Glomerular visceral epithelial cell (primary cell): Measurements from ENCODE around the gene MRPL37.
"Not testable (repeated sequence)": the region's sequence is repeated elsewhere in the genome, so short reads cannot be mapped to it uniquely, and the experiment has no call there.

Experiments
- DNase-seq: peaks from one replicate; pipeline ENCODE4 v3.0.0-alpha.2; 2016; ENCODE audit errors: extremely low spot score

MRPL37 gene

DNA sequence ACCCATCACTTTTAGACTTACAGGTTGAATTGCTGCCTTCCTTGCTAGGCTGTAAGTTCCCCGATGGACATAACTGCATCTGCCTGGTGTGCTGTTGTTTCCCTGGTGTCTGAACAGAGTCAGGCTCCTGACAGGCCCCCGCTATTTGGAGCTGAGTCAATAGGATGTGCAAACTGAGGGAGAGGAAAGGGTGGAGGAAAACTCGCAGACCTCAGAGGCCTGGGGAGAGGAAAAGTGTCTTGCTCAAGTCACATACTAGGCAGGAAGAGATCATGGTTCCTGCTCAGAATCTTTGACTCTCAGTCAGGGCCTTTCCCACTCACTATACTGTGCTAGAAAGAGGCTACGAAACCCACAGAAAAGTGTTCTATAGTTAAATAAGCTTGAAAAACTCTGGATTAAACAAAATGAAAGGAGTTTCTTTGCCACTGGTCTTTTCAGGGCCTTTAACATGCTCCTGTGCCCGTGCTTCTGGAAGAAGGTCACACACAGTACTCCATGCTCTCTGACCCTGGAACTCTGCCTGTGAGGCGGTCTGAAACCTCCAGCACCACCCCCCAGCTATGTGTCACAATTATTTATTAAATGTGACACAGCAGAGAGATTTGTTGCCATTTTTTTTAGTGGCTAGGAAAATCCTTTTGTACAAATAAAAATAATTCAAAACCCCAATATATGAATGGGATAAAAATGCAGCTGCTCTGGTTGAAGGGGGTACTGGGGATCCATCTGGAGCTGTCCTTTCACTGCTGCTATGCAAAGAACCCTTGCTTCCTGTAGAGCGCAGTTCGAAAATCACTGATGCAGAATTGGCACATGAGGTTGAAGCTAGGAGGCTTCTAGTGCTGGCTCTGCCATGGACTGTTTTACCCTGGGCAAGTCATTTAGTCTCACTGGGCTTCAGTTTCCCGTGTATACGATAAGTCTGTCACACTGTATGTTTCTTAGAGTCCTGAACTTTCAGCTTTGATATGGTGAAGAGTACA lies 27.1 kb upstream of the MRPL37 start:
- no peak for DNase-seq

DNA sequence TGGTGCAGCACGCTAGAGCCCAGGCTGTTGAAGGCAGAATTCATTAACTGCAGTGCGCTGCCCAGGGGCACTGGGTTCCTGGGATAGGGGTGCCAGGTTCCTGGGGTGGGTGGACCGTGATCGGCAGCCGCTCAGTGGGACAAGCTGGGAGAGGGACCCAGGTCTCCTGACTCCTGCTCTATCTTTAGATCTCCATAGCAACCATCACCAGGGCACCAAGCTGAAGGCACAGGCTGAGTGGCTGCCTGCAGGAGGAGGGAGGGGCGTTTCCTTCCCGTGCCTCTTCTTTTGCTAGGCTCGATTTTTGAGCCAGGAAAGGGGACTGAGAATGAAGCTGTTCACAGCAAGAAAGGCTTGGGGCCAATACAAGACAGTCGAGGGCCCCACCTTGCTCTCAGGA lies 26.3 kb upstream of the MRPL37 start:
- DNase-seq, result no peak

DNA sequence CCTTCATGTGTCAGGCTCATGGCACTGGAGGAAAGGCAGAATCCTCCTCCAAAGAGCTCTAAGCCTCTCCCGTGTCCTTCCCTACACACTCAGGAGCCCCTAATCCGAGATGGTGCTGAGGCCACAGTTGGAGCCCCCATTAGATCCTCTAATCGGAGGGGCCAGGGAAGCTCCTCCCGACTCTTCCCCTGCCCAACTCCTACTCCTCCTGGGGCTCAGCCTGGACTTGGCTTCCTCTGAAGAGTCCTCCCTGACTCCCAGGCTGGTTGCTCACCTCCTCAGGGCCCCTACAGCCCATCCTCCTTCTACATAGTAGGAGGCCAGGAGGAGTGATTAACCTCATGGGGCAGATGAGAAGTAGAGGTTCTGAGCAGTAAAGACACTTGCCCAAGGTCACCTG lies 25.9 kb upstream of the MRPL37 start:
- no peak for DNase-seq

DNA sequence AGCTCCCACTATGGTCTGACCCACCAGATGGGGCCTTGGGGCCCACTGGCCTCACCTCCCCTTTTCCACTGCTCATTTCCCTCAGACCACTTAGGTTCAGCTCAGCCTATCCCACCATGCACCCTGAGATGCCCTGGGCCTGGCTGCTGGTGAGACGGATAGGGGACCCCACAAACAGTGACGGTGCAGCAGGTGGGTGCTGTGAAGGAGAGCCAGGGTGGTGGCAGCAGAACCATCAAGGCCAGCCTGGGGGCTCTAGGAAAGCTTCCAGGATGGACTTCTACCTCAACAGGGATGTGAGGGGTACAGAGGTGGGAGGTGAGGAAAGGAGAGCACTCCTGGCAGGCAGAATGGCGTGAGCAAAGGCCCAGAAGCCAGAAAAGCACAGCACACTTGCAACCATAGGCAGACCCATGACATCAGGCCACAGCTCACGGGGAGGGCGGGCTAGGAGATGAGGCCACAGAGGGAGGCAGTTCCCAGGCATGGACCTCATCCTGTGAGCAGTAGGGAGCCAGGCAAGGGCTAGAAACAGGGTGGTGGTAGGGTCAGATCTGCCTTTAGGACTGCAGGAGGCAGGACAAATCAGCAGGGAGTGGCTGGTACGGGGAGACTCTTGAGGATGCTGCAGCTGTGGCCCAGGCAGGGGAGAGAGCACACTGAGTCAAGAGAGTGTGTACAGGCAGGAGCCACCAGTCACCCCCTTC lies 23.2 kb upstream of the MRPL37 start:
- no peak for DNase-seq

DNA sequence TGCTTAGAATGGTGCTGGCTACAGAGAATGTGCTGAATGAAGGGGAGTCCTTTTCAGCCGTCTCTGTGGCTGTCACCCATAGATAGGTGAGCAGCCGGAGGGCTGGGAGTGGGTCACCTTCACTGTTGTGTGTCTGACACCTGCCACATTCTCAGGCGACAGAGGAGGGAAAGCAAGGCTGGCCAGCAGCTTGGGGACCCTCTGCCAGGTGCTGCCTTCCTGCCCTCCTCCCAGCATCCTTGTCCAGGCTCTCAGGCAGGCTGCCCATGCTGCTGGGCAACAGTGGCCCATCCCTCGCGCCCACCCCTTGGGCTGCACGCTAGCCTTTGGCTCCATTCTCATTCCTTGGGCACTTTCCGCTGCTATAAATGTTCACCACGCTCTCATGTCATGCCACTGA lies 22.2 kb upstream of the MRPL37 start:
- no peak for DNase-seq

DNA sequence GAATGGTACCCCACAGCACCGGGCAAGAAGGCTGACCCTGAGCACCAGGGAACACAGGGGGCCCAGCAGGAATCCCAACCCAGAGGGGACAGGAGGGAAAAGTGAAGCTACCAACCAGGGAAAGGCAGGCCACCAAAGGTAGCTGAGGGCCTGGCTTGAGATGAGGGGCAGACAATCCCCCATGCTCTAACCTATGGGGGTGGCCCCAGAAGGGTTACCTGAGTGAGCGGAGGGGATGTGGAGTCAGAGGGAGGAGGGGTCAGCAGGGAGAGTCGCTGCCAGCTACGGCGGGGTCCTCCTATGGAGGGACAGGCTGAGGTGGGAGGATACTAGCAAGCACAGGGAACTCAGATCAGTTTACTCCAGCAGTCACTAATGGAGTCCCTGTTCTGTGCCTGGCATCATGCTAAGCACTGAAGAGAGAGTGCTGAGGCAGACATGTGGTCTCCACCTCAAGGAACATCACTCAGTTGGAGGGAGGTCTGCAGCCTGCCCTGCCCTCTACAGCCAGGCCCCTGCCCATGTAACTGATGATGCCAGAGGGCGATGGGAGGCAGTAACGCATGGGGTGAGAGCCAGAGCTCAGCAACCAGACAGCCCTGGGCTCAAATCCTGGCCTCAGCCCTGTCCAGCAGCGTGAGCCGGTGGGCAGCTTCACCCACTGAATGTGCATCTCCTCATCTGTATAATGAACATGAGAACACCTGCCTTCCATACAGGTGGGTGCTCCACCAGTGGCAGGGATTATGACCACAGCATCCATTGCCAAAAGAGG lies 21.5 kb upstream of the MRPL37 start:
- no peak for DNase-seq

DNA sequence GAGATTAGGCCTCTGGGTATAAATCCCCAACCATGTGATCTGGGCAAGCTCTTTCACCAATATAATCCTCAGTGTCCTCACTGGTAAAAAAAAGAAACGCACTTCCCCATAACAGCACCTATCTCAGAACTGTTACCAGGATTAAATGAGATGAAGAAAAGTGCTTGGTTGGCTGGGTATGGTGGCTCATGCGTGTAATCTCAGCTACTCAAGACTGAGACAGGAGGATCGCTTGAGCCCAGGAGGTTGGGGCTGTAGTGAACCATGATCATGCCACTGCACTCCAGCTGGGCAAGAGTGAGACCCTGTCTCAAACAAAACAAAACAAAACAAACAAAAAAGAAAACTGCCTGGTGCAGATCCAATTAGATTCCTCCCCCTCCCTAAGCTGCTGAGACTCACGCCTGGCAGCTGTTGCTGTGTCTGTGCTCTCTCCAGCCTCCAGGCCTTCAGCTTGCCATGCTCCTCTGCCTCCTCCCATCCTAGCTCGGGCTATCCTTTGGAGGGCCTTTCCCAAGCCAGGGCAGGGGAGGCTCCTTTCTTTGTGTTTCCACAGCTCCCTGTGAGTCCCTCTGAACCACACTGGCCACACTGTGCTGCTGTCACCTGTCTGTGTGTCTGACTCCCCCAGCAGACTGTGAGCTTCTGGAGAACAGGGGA lies 19.1 kb upstream of the MRPL37 start:
- DNase-seq, result no peak

DNA sequence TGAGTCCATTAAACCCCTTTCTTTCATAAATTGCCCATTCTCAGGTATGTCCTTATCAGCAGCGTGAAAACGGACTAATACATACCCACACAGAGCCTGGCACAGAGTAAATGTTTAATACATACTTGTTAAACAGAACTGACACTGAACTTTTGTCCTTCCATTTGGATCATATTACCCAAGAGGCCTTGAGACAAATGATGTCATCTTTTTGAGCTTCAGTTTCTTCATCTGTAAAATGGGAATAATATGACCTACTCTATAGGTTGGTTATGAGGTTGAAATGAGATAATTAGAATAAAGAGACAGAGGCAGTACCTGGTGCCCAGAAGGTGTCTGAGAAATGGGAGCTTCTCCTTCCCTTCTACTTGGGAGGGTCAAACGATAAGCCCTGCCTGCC lies 13.9 kb upstream of the MRPL37 start:
- no peak for DNase-seq

DNA sequence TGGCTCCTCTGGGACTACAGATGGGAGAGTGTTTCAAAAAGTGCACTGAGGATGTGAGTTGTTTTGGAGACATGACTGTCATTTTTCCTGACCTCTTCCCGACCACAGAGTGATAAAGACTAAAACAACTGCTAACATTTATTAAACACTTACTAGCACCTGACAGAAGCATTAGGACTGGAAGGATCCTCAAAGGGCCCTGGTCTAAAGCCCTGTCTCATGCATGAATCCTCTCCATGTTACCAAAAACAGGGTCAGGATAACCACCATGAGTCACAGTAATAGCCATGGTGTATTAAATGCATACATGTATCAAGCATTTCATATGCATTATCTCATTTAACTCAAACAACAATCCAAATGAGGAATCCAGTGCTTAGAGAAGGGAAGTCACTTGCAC lies 11.7 kb upstream of the MRPL37 start:
- no peak for DNase-seq

DNA sequence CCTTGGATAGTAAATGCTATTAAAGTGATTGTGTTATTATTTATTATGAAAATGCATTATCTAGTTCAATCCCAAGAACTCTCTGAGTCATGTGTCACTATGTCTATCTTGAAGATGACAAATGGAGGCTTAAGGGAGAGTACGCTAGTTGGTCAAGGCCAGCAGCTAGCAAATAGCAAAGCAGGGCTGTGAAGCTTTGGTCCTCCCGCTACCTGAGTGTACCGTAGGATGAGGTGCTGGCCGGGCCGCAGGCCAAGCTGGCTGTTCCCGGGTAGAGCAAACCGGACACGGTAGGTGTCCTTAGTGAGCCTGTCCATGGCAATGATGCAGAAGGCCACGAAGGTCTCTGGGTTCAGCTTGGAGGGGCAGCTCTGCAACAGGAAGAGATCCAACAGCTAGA lies 9.4 kb upstream of the MRPL37 start:
- DNase-seq, result no peak

DNA sequence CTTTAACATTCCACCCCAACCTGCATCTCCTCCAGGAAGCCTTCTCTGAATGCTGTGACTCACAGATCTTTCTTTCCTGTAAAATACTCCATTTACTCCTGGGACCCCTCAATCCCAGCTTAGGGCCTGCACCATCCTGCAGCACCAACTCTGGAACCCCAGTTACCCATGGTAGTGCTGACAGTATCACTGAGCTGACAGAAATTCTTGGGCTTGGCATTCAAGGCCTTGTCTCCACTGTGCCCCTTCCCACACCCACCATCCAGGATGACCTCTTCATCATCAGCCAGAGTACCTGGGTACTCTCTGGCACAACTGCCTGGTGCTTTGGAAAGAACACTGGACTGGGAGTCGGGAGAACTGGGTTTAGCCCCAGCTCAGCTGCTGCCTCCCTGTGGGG lies 8.4 kb upstream of the MRPL37 start:
- DNase-seq, result no peak

DNA sequence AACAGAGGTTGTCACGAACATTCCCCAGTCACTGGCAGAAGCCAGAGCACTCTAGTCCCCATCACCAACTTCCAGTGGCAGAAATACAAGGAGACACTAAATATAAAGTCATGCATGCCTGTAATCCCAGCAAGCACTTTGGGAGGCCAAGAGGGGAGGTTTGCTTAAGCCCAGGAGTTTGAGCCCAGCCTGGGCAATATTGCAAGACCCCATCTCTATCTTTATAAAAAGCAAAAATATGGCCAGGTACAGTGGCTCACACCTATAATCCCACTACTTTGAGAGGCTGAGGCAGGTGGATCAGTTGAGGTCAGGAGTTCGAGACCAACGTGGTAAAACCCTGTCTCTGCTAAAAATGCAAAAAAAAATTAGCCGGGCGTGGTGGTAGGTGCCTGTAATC lies 6.5 kb upstream of the MRPL37 start:
- DNase-seq, result no peak

DNA sequence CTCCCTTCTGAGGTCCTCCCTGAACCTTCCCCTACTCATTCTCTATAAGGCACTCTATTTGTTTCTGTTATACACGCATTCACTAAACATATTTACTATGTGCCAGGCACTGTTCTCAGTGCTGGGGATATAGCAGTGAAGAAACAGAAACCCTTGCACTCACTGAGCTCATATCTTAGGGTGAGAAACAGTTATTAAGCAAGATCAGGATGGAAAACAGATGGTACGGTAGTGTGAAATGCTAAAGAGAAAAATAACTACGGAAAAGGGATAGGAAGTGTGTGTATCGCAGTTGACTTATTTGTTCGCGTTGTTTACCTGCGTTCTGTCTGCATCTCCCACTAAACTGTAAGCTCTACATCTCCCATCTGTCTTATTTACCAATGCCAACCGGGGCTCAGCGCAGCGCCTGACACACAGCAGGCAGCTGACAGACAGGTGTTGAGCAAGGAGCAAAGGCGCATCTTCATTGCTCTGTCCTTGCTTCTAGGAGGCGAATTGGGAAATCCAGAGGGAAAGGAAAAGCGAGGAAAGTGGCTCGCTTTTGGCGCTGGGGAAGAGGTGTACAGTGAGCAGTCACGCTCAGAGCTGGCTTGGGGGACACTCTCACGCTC lies 709 bp upstream of the MRPL37 start:
- no peak for DNase-seq

DNA sequence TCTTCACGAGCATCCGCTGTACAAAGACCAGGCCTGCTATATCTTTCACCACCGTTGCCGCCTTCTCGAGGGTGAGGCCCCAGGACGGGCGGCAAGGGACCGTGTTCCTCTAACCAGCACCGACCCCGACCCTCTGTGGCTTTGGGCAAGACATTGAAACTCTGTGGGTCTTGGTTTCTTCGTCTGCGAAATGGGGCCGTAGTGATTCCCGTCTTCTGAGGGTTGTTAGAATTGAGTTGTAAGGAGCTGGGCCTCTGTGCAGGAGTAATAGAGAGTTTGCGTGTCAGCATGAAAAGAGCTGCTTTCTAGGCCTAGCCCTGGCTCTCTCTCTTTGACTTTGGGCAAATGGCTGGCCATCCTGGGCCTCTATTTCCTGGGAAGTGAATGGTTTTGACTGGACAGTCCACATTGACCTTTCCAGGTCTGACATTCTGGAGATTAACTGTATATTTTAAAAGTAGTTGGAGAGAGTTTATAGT lies 591 bp downstream of the MRPL37 start:
- no peak for DNase-seq

DNA sequence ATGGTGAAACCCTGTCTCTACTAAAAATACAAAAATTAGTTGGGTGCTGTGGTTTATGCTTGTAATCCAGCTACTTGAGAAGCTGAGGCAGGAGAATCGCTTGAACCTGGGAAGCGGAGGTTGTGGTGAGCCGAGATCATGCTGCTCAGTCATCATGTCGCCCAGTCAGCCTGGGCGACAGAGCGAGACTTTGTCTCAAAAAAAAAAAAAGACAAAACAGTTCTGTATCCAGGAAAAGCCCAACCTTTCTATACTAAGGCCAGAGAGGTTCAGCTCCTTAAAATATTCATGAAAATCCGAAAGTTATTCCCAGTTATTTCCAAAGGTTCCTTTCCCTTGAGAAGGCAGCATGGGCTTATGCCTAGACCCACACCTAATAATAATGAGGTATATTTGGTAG lies 4.2 kb downstream of the MRPL37 start:
- DNase-seq, result no peak

DNA sequence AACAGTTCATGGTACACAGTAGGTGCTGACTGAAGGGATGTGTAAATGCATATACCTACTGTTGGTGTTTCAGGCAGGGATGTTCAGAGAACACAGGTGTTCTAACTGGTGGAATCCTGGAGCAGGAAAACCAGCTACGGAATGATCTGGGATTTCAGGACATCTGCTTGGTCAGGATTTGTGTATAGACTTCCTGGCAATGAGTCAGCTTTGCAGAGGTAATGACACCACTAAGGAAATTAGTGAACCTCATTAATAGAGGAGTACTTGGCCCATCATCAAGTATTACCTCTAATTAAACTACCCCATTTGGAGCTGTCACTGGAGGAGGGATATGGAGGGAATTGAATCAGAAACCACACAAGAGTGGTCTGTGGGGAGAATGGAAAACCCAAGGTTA lies 7.3 kb downstream of the MRPL37 start:
- no peak for DNase-seq

DNA sequence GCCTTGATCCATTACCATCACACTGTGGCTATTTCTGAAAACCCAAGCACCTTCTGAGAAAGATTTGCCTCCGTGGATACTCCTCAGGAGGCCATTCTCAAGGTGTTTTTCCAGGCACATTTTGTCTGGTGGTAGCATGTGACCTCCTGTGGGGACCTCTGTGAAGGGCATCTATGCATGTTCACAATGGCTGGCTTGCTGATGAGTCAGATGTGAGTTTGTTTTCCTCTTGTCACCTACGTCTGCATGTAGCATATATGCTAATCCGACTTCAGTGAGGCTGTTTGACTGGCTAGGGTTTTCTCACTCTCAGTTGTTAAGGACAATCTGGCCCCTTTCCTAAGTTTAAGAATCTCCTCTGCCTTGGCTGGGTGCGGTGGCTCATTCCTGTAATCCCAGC lies 7.9 kb downstream of the MRPL37 start:
- not testable (repeated sequence) for DNase-seq

DNA sequence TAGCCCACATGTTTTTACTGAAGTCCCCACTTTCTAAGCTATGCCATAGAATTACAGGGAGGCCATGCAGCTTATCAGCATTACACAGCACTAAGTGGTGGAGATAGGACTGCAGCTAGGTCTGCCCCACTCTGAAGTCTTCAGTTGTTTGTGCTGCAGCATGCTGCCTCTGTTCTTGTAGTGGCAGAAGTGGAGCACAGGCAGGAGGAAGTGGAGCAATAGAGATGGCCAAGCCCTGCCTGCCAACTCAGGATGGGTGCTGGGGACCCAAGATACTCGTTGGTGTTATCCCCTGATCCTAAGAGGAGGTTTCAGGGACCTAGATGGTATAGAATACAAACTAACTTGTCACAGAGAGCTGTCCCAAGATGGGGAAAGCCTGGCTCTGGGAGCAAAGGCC lies 12.9 kb downstream of the MRPL37 start:
- DNase-seq, result no peak

DNA sequence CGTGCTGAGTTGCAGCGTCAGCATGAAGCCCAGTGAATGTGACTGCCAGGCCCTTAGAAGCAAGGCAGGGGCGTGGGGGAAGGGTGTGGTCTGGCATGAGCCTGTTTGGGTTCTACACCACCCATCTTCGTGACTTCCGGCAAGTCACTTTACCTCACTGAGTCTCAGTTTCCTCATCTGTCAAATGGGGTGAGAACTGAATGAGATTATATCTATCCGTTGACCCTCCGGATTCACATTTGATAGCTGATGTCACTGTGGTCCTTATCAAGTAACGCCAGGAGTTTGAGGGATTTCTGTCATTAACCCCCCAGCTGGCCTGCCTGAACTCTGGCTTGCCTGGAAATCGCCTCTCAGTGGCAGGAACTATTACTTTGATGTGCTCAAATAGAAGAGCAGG lies 15.6 kb downstream of the MRPL37 start:
- DNase-seq, result no peak

DNA sequence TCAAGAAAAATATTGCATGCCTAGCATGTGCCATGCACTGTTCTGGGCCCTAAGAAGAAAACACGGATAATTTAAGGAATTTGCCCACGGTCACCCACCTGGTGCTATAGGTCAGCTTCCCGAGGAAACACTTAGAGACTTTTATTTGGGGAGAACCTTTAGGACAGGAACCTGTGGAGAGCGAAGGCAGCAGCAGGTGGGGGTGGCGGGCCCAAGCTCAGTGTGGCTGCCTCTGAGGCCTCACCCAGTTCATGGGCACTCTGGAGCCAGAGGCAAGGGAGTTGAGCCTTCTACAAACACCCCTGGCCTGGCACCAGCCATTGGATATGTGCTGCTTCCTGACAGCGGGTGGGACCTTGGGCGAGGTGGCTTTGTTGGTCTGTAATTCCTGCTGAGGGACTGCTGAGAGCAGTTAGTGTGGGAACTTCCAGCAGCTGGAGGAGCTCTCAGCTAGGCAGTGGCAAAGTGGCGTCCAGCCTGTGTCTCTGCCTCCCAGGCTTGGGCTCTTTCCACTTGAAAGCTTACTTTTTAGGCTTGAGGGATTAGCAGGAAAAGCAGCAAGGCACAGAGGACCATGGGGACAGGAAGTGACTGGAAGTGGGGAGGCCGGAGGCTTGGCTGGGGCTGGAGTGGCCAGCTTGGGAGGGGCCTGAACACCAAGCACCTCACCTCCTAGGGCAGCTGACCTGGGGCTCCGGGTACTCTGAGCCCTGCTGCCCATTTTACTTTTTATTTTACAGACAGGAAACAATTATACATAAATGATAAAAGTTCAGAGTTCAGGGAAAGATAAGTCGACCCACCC lies 19.1 kb downstream of the MRPL37 start:
- DNase-seq, result no peak

DNA sequence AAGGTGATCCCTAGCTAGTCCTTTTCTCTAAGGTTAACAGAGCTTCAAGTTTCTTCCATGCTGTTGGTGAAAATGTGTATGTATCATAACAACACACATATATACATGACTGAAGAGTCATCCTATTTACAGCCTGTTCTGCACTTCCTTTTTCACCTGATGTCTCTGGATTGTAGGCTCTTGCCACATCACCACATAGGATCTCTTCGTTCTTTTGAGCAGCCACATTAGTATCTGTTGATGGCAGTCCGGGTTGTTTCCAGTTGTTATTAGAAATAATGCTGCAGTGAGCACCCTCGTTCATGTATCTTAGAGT lies 19.7 kb downstream of the MRPL37 start:
- DNase-seq, result no peak
